ENCODE measurements around the gene CTBP1.

GRCh38 chr4:1234309-1234695 is 14.6 kb downstream of the CTBP1 start:
- TF ChIP-seq, protein P1, sequence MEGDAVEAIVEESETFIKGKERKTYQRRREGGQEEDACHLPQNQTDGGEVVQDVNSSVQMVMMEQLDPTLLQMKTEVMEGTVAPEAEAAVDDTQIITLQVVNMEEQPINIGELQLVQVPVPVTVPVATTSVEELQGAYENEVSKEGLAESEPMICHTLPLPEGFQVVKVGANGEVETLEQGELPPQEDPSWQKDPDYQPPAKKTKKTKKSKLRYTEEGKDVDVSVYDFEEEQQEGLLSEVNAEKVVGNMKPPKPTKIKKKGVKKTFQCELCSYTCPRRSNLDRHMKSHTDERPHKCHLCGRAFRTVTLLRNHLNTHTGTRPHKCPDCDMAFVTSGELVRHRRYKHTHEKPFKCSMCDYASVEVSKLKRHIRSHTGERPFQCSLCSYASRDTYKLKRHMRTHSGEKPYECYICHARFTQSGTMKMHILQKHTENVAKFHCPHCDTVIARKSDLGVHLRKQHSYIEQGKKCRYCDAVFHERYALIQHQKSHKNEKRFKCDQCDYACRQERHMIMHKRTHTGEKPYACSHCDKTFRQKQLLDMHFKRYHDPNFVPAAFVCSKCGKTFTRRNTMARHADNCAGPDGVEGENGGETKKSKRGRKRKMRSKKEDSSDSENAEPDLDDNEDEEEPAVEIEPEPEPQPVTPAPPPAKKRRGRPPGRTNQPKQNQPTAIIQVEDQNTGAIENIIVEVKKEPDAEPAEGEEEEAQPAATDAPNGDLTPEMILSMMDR (IDR thresholded peaks at IDR 0.05), result no peak
- no peak for TF ChIP-seq POLR2A (IDR thresholded peaks at IDR 0.05)
